K562 (cell line): ENCODE data around the gene SBDS. TPM values are rescaled to one million over a fixed set of nuclear protein-coding genes. Genes with fewer than 3 reads are reported as not detected.

Experiments used
- DPF2 ChIP-seq: fragments of 450-650 bp; IDR thresholded peaks from 2 replicates; pipeline ENCODE4 v1.6.1; 2016
- GATAD2A ChIP-seq: fragments of 450-650 bp; IDR thresholded peaks from 2 replicates; pipeline ENCODE4 v1.6.1; 2017
- JUNB ChIP-seq: fragments of 450-650 bp; formaldehyde crosslinking; conservative IDR thresholded peaks from 2 replicates; pipeline ENCODE4 v1.4.0; 2020; ENCODE audit warnings: mild to moderate bottlenecking
- MECOM ChIP-seq: fragments of 250-450 bp; sonication (Bioruptor Pico); IDR thresholded peaks from 2 replicates; pipeline ENCODE4 v1.8.0; 2022; ENCODE audit warnings: inconsistent platforms
- MIER1 ChIP-seq: fragments of 450-650 bp; IDR thresholded peaks from 2 replicates; pipeline ENCODE4 v1.6.1; 2016; ENCODE audit warnings: antibody characterized with exemption, mild to moderate bottlenecking, low read depth
- NFYB ChIP-seq: IDR thresholded peaks from 2 replicates; pipeline ENCODE4 v1.6.1; 2011; ENCODE audit warnings: mild to moderate bottlenecking, moderate library complexity; ENCODE audit not compliant: insufficient read length; ENCODE audit errors: extremely low read depth
- NONO ChIP-seq, 2 experiments: fragments of 200-400 bp in 1 of 2; fragments of 450-650 bp in 1 of 2; formaldehyde crosslinking in 1 of 2; IDR thresholded peaks; 2 replicates each; pipeline ENCODE4 v1.6.1; 2017; ENCODE audit warnings: low read depth in 2 of 2, mild to moderate bottlenecking in 2 of 2, moderate library complexity in 2 of 2, low read length in 1 of 2
- POLR2G ChIP-seq: fragments of 200-400 bp; formaldehyde crosslinking; IDR thresholded peaks from 2 replicates; pipeline ENCODE4 v1.6.1; 2017; ENCODE audit warnings: low read depth, mild to moderate bottlenecking, antibody characterized with exemption, low read length, moderate library complexity
- TCF7L2 ChIP-seq: fragments of 150-350 bp; IDR thresholded peaks from 2 replicates; pipeline ENCODE4 v1.6.1; 2016; ENCODE audit warnings: low read depth, mild to moderate bottlenecking, low read length, moderate library complexity
- ZNF197 ChIP-seq: fragments of 200-800 bp; sonication (Bioruptor generic); IDR thresholded peaks from 2 replicates; pipeline ENCODE4 v1.6.1; 2016; ENCODE audit warnings: low read depth, missing genetic modification characterization, missing compliant biosample characterization
- ZNF316 ChIP-seq: fragments of 450-650 bp; IDR thresholded peaks from 2 replicates; pipeline ENCODE4 v1.6.1; 2016
- ZNF347 ChIP-seq: fragments of 450-650 bp; formaldehyde crosslinking; IDR thresholded peaks from 2 replicates; pipeline ENCODE4 v1.4.0; 2020; ENCODE audit warnings: low read depth, mild to moderate bottlenecking, moderate library complexity
- ZNF583 ChIP-seq: fragments of 250-450 bp; sonication (Bioruptor Pico); IDR thresholded peaks from 2 replicates; pipeline ENCODE4 v1.4.0; 2020
- ZNF830 ChIP-seq: fragments of 250-450 bp; sonication (Bioruptor Pico); IDR thresholded peaks from 2 replicates; pipeline ENCODE4 v1.5.0; 2021; ENCODE audit warnings: mild to moderate bottlenecking
- polyA plus RNA-seq, 8 experiments: library from polyadenylated mRNA; depleted of rRNA in 4 of 8; stranded (reverse) in 5 of 8; unstranded in 3 of 8; fragments of >200 nt; fragmentation: Nextera tagmentation in 2 of 8; fragmentation: Illumina TruSeq in 1 of 8; extraction: Ambion mirVana in 2 of 8; extraction: Trizol in 1 of 8; gene quantifications; 2 replicates each; pipeline versions ENCODE4 v1.2.1 to v1.2.3, GENCODE V29; 2011 to 2014; ENCODE audit warnings: inconsistent platforms in 1 of 8, missing spikeins in 1 of 8
- total RNA-seq, 7 experiments: library from RNA; depleted of rRNA in 6 of 7; stranded (reverse); fragments of >200 nt in 6 of 7; fragmentation: Illumina TruSeq in 2 of 7; extraction: Trizol in 2 of 7; gene quantifications; 2 replicates each; pipeline versions ENCODE4 v1.2.1 to v1.2.3, GENCODE V29; 2011 to 2021; ENCODE audit warnings: low replicate concordance in 1 of 7
- TF ChIP-seq, protein P1 (sequence below): fragments of 450-650 bp; formaldehyde crosslinking; conservative IDR thresholded peaks from 2 replicates; pipeline ENCODE4 v1.4.0; 2022; ENCODE audit warnings: mild to moderate bottlenecking, missing genetic modification characterization
- TF ChIP-seq, protein P2 (sequence below): fragments of 250-450 bp; sonication (Bioruptor Pico); IDR thresholded peaks from 2 replicates; pipeline ENCODE4 v1.4.0; 2020; ENCODE audit warnings: mild to moderate bottlenecking, moderate library complexity
- TF ChIP-seq, protein P3 (sequence below): fragments of 200-400 bp; formaldehyde crosslinking; IDR thresholded peaks from 2 replicates; pipeline ENCODE4 v1.6.1; 2017; ENCODE audit warnings: mild to moderate bottlenecking, low read depth, low read length, moderate library complexity
- TF ChIP-seq, protein P4 (sequence below): fragments of 450-650 bp; IDR thresholded peaks from 2 replicates; pipeline ENCODE4 v1.7.1; 2018; ENCODE audit warnings: mild to moderate bottlenecking, low read depth; ENCODE audit not compliant: partially characterized antibody

The SBDS gene
- total and polyA plus RNA-seq, 9 of the 15 experiments (the other 6 are each of a cell fraction or from before 2014, with no cell fraction given) = 105 to 174 (median 117) TPM

DNA sequence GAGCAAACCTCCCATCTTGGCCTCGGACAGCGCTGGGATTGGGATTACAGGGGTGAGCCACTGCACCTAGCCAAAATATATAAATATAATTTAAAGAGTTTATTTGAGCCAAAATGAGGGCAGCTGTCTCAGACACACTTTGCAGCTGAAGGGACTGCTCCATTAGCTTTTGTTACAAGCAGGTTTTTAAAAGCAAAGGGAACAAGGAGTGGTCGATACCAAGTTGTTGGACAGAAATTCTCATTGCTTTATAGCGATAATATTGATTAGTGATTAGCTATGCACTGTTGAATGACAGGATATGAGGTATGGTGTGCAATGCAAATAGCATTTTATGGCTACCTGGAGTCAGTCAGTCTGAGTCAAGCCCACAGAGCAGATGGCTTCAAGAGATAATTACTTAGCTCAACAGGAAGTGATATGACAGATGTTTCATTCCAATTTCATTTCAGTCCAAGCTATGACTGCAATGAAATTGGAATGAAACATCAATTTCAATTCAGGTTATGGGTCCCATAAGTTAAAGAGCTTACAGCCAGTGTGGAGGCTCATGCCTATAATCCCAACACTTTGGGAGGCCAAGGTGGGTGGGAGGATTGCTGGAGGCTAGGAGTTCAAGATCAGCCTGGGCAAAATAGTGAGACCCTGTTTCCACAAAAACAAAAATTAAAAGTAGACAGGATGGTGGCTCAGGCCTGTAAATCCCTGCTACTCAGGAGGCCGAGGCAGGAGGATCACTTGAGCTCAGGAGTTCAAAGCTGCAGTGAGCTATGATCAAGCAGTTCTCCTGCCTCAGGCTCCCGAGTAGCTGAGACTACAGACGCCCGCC, 24.4 kb upstream of the SBDS start (continued):
- TF ChIP-seq, protein P1, sequence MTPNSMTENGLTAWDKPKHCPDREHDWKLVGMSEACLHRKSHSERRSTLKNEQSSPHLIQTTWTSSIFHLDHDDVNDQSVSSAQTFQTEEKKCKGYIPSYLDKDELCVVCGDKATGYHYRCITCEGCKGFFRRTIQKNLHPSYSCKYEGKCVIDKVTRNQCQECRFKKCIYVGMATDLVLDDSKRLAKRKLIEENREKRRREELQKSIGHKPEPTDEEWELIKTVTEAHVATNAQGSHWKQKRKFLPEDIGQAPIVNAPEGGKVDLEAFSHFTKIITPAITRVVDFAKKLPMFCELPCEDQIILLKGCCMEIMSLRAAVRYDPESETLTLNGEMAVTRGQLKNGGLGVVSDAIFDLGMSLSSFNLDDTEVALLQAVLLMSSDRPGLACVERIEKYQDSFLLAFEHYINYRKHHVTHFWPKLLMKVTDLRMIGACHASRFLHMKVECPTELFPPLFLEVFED (CRISPR knock-in tag) = 0 out of 2 replicates have a peak, but pooled peaks have one; percentile 50
- TF ChIP-seq MIER1 (no peak), POLR2G (no peak), ZNF583 (peak; percentile 34; the same call in 1 of the 2 replicates), ZNF347 (CRISPR knock-in tag) (no peak), ZNF316 (peak; percentile 34; the same call in 1 of the 2 replicates), ZNF830 (no peak), TCF7L2 (no peak), NFYB (no peak), NONO (IDR thresholded peaks at IDR 0.05; ENCODE audit: low read depth in 2 of 2, low read length in 1 of 2) (no peak), MECOM (CRISPR knock-in tag) (peak; percentile 71; the same call in 1 of the 2 replicates), DPF2 (peak; percentile 98), GATAD2A (0 out of 2 replicates have a peak, but pooled peaks have one; percentile 4), JUNB (CRISPR knock-in tag) (no peak), ZNF197 (no peak)
- TF ChIP-seq, protein P2, sequence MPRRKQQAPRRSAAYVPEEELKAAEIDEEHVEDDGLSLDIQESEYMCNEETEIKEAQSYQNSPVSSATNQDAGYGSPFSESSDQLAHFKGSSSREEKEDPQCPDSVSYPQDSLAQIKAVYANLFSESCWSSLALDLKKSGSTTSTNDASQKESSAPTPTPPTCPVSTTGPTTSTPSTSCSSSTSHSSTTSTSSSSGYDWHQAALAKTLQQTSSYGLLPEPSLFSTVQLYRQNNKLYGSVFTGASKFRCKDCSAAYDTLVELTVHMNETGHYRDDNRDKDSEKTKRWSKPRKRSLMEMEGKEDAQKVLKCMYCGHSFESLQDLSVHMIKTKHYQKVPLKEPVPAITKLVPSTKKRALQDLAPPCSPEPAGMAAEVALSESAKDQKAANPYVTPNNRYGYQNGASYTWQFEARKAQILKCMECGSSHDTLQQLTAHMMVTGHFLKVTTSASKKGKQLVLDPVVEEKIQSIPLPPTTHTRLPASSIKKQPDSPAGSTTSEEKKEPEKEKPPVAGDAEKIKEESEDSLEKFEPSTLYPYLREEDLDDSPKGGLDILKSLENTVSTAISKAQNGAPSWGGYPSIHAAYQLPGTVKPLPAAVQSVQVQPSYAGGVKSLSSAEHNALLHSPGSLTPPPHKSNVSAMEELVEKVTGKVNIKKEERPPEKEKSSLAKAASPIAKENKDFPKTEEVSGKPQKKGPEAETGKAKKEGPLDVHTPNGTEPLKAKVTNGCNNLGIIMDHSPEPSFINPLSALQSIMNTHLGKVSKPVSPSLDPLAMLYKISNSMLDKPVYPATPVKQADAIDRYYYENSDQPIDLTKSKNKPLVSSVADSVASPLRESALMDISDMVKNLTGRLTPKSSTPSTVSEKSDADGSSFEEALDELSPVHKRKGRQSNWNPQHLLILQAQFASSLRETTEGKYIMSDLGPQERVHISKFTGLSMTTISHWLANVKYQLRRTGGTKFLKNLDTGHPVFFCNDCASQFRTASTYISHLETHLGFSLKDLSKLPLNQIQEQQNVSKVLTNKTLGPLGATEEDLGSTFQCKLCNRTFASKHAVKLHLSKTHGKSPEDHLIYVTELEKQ (CRISPR knock-in tag) = no peak
- TF ChIP-seq, protein P3, sequence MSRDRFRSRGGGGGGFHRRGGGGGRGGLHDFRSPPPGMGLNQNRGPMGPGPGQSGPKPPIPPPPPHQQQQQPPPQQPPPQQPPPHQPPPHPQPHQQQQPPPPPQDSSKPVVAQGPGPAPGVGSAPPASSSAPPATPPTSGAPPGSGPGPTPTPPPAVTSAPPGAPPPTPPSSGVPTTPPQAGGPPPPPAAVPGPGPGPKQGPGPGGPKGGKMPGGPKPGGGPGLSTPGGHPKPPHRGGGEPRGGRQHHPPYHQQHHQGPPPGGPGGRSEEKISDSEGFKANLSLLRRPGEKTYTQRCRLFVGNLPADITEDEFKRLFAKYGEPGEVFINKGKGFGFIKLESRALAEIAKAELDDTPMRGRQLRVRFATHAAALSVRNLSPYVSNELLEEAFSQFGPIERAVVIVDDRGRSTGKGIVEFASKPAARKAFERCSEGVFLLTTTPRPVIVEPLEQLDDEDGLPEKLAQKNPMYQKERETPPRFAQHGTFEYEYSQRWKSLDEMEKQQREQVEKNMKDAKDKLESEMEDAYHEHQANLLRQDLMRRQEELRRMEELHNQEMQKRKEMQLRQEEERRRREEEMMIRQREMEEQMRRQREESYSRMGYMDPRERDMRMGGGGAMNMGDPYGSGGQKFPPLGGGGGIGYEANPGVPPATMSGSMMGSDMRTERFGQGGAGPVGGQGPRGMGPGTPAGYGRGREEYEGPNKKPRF = no peak
- TF ChIP-seq, protein P4, sequence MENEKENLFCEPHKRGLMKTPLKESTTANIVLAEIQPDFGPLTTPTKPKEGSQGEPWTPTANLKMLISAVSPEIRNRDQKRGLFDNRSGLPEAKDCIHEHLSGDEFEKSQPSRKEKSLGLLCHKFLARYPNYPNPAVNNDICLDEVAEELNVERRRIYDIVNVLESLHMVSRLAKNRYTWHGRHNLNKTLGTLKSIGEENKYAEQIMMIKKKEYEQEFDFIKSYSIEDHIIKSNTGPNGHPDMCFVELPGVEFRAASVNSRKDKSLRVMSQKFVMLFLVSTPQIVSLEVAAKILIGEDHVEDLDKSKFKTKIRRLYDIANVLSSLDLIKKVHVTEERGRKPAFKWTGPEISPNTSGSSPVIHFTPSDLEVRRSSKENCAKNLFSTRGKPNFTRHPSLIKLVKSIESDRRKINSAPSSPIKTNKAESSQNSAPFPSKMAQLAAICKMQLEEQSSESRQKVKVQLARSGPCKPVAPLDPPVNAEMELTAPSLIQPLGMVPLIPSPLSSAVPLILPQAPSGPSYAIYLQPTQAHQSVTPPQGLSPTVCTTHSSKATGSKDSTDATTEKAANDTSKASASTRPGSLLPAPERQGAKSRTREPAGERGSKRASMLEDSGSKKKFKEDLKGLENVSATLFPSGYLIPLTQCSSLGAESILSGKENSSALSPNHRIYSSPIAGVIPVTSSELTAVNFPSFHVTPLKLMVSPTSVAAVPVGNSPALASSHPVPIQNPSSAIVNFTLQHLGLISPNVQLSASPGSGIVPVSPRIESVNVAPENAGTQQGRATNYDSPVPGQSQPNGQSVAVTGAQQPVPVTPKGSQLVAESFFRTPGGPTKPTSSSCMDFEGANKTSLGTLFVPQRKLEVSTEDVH = no peak
